Heart left ventricle (tissue), 16 donors: ENCODE measurements around the gene FABP7. TPM values are rescaled to one million over a fixed set of nuclear protein-coding genes. Genes with fewer than 3 reads are reported as not detected.
"Not testable (repeated sequence)": the region's sequence is repeated elsewhere in the genome, so short reads cannot be mapped to it uniquely, and the experiment has no call there.

Experiments used
- ATAC-seq, 4 donors: fragments of 200-7000 bp; cut with Tn5 transposase; one replicate each; pipeline ENCODE4 v1.9.1; 2020 to 2022; ENCODE audit warnings: moderate library complexity in 4 of 4, mild to moderate bottlenecking in 3 of 4, moderate number of reproducible peaks in 1 of 4
- DNase-seq, 5 donors: peaks; one replicate each; pipeline ENCODE4 v3.0.0-alpha.2; 2020
- H3K27ac ChIP-seq, 12 donors: fragments of 200-600 bp; sonication (generic) in 4 of 12; one replicate each; pipeline versions ENCODE4 v1.5.0 to v1.8.0; 2016 to 2022; ENCODE audit warnings: mild to moderate bottlenecking in 2 of 12
- H3K27me3 ChIP-seq, 9 donors: fragments of 200-600 bp; sonication (generic) in 2 of 9; one replicate each; pipeline versions ENCODE4 v1.5.1 to v1.8.0; 2016 to 2022; ENCODE audit warnings: mild to moderate bottlenecking in 3 of 9
- H3K36me3 ChIP-seq, 9 donors: fragments of 200-600 bp; sonication (generic) in 2 of 9; one replicate each; pipeline versions ENCODE4 v1.5.0 to v1.8.0; 2018 to 2022; ENCODE audit warnings: mild to moderate bottlenecking in 2 of 9
- H3K4me1 ChIP-seq, 12 donors: fragments of 200-600 bp; sonication (generic) in 4 of 12; one replicate each; pipeline versions ENCODE4 v1.5.0 to v1.8.0; 2016 to 2022; ENCODE audit warnings: mild to moderate bottlenecking in 3 of 12
- H3K4me3 ChIP-seq, 12 donors: fragments of 200-600 bp; sonication (generic) in 4 of 12; one replicate each; pipeline versions ENCODE4 v1.5.0 to v1.8.0; 2017 to 2022; ENCODE audit warnings: mild to moderate bottlenecking in 9 of 12, moderate library complexity in 4 of 12
- H3K9me3 ChIP-seq, 12 donors: fragments of 200-600 bp; sonication (generic) in 4 of 12; one replicate each; pipeline versions ENCODE4 v1.5.0 to v1.8.0; 2016 to 2022; ENCODE audit warnings: mild to moderate bottlenecking in 1 of 12
- POLR2A ChIP-seq, 2 donors: fragments of 450-650 bp; IDR thresholded peaks; one replicate each; pipeline ENCODE4 v1.6.1; 2017; ENCODE audit warnings: antibody characterized with exemption in 2 of 2, mild to moderate bottlenecking in 2 of 2, moderate library complexity in 2 of 2
- WGBS, 4 donors: extraction: QIAGEN DNeasy Blood & Tissue Kit in 2 of 4; methylation state at CpG; one replicate each; pipeline versions ENCODE4 v1.1.5 to v1.1.7; 2013 to 2018; 5-methylcytosine and 5-hydroxymethylcytosine counted together
- intact Hi-C, 10 donors: fragments of 100-400 bp; cut with DNase I; formaldehyde crosslinking; loops; one replicate each; pipeline versions ENCODE4 v1.11.1 to v1.14.2; 2022
- polyA plus RNA-seq, 2 donors: library from polyadenylated mRNA; stranded (reverse); fragments of 200-250 nt; gene quantifications; one replicate each; pipeline ENCODE4 v1.2.3, GENCODE V29; 2013
- total RNA-seq, 9 donors: library from RNA; depleted of rRNA in 2 of 9; stranded (reverse); fragments of >200 nt in 2 of 9; fragmentation: NEBNext Ultra II Directional in 3 of 9; extraction: Animal tissue kit (Norgen Biotek cat#: 25700) in 3 of 9; gene quantifications; one replicate each; pipeline versions ENCODE4 v1.1.0 to v1.2.4, GENCODE V29; 2016 to 2023
- TF ChIP-seq, protein P1 (sequence below), 12 donors: fragments of 200-600 bp; sonication (generic) in 4 of 12; IDR thresholded peaks; one replicate each; pipeline versions ENCODE4 v1.5.0 to v1.8.0; 2018 to 2022; ENCODE audit warnings: antibody characterized with exemption in 12 of 12, mild to moderate bottlenecking in 5 of 12
- donor health status: ischemic (EF 13 %, LVEDD 7.1; RV severe dilation, severe dysfunction).
- donor health status: healthy with polysubstance abuse.
- donor health status: DM: no; HTN: yes; CAD: no.
- donor health status: DM: no; HTN: no; CAD: no.
- donor health status: ischemic (EF 25% LVEDD 6.9; RV normal size, moderate dysfunction).
- donor health status: ischemic (EF 25% LVEDD 5.7; RV mildly dilated, moderate dysfunction).
- donor health status: healthy.
- donor health status: DM: yes; HTN: yes; CAD: no.
- donor health status: ischemic (EF 35%, LVEDD 5.7; RV mildly dilated, moderate dysfunction).
- donor health status: nonischemic (EF 11% LVEDD 7.7; RV severe dilation, severe dysfunction).
- donor health status: DM: yes; HTN: yes; CAD: no.
- donor health status: PGD.
- donor health status: ischemic (EF 29% LVEDD 5.4; RV normal size, mild dysfunction).
- donor health status: nonischemic (EF 23%, LVEDD 6.1; RV moderate dilation, normal function).

FABP7 gene
- total and polyA plus RNA-seq, 11 donors, result 0.17 to 0.61 TPM; not detected in 9

DNA sequence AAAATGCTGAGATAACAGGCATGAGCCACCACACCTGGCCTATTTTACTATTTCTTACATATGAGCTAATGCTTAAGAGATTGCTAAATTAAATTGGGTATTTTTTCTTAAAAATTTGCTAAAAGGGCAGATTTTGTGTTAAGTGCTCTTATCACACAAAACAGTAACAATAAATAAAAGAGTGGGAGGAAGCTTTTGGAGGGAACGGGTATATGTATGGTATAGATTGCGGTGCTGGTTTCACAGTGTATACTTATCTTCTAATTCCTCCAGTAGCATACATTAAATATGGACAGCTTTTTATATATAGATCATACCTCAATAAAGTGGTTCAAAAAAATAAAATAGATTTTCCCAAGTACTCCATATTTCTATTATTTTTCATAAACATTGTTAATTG is 39.4 kb upstream of the FABP7 start:
- DNase-seq, result no peak
- H3K27me3 ChIP-seq, result peaks cover 0 to 3% (median 0%) of the 10 kb centered on the region in 9 donors
- 91 to 94% (median 92%) methylated on average over 2 of the region's 2 CpGs for WGBS, 4 donors
- no peak overlapping the region for H3K27ac ChIP-seq
- no peaks in the 10 kb centered on the region for H3K4me1 ChIP-seq
- TF ChIP-seq, protein P1, sequence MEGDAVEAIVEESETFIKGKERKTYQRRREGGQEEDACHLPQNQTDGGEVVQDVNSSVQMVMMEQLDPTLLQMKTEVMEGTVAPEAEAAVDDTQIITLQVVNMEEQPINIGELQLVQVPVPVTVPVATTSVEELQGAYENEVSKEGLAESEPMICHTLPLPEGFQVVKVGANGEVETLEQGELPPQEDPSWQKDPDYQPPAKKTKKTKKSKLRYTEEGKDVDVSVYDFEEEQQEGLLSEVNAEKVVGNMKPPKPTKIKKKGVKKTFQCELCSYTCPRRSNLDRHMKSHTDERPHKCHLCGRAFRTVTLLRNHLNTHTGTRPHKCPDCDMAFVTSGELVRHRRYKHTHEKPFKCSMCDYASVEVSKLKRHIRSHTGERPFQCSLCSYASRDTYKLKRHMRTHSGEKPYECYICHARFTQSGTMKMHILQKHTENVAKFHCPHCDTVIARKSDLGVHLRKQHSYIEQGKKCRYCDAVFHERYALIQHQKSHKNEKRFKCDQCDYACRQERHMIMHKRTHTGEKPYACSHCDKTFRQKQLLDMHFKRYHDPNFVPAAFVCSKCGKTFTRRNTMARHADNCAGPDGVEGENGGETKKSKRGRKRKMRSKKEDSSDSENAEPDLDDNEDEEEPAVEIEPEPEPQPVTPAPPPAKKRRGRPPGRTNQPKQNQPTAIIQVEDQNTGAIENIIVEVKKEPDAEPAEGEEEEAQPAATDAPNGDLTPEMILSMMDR (IDR thresholded peaks at IDR 0.05), result no peak
- TF ChIP-seq POLR2A (IDR thresholded peaks at IDR 0.05), result no peak
- H3K4me3 ChIP-seq, result no peak overlapping the region
- no peaks in the 10 kb centered on the region for H3K36me3 ChIP-seq
- intact Hi-C loops, result no loop called here
- no peak for ATAC-seq
- no peaks in the 10 kb centered on the region for H3K9me3 ChIP-seq

DNA sequence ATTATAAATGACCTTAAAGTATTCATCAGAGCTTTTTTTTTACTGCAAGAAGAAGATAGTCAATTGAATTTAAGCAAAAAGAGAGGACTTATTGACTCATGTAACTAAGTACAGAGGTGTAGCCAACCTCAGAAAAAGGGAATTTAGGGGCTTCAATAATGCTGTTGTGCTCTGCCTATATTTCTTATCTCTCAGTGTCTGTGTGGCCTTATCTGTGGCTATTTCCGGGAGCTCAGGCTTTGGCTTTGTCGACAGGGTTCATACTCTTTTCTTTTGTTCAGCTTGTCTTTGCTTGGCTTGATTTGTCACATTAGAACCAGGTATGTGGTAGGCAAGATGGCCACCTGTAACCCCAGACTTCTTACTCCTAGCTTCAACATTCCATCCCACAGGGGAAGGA is 38.6 kb upstream of the FABP7 start:
- no peaks in the 10 kb centered on the region for H3K9me3 ChIP-seq
- ATAC-seq (no peak), DNase-seq (no peak)
- no peak overlapping the region for H3K27ac ChIP-seq
- TF ChIP-seq, protein P1 (IDR thresholded peaks at IDR 0.05), result no peak
- TF ChIP-seq POLR2A (IDR thresholded peaks at IDR 0.05), result no peak
- 11 to 28% (median 17%) methylated on average over 2 of the region's 2 CpGs for WGBS, 4 donors
- no peak overlapping the region for H3K4me3 ChIP-seq
- no peaks in the 10 kb centered on the region for H3K4me1 ChIP-seq
- peaks cover 0 to 3% (median 0%) of the 10 kb centered on the region in 9 donors for H3K27me3 ChIP-seq
- intact Hi-C loops, result no loop called here
- H3K36me3 ChIP-seq, result no peaks in the 10 kb centered on the region

DNA sequence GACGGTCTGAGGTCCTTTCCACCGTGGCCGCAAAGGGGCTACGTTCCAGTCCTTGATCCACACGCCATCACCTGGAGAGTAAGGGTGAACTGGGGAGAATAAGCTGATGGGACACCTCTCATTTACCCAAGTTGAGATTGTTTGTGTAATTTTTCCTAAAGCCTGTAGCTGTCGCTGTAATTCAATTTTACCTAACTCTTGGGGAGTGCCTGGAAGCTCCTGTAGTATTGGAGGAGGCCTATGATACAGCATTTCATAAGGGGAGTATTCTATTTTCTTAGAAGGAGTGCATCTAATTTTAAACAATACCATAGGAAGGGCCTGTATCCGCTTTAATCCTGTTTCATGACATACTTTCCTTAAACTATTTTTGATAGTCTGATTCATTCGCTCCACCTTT is 35.3 kb upstream of the FABP7 start:
- H3K4me3 ChIP-seq, intact Hi-C loops, DNase-seq, H3K27ac ChIP-seq, H3K36me3 ChIP-seq, ATAC-seq, H3K9me3 ChIP-seq, H3K4me1 ChIP-seq, H3K27me3 ChIP-seq: not testable (repeated sequence)
- 35 to 40% (median 36%) methylated on average over 8 of the region's 8 CpGs for WGBS, 4 donors
- TF ChIP-seq, protein P1 (IDR thresholded peaks at IDR 0.05), result peak in 11 of 12 donors; percentile 12 to 43 (median 27)

DNA sequence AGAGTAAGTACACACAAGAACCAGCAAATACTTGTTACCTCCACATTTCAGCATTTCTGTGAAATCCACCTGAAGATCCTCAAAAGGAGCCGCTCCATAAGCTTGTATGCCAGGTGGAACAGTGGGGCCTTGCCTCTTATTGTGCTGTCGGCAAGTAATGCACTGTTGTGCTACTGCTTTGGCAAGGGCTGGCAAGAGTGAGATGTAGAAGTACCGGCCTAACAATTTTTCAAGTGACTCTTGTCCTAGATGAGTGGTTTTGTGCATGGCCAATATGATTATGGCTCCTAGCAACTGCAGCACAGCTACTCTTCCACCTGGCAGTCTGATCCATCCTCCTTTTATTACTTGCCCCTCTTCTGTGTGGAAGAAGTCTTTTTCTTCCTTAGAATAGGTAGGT is 34.7 kb upstream of the FABP7 start:
- not testable (repeated sequence) for H3K27ac ChIP-seq, H3K27me3 ChIP-seq, H3K4me1 ChIP-seq, DNase-seq, H3K9me3 ChIP-seq, H3K4me3 ChIP-seq, ATAC-seq, H3K36me3 ChIP-seq
- intact Hi-C loops, result loop anchor here in 5 of 10 donors (5.0 kb wide), 1 partner anchor 92 kb away; no protein-coding TSS in a partner anchor
- WGBS, 4 donors, result 78 to 89% (median 84%) methylated on average over 3 of the region's 3 CpGs

DNA sequence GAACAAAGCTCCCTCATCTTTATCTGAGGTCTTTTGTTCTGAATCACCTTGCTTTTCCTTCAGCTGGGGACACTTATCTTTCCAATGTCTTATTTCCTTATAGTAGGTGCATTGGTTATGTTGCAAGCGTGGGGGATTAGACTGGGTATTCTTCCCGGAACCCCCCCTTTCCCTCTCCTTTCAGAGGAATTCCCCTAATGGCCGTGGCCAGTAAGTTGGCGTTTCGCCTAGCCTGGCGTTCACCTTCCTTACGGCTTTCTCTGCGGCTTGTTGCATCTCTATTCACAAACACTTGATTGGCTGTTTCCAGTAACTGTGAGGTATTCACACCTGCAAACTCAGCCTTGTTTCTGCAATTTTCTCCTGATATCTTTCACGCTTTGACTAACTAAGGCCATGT is 32.8 kb upstream of the FABP7 start:
- ATAC-seq, result no peak
- Histone ChIP-seq H3K27me3 (no peaks in the 10 kb centered on the region), H3K27ac (no peak overlapping the region), H3K4me1 (no peaks in the 10 kb centered on the region), H3K36me3 (no peaks in the 10 kb centered on the region), H3K9me3 (no peaks in the 10 kb centered on the region), H3K4me3 (no peak overlapping the region)
- WGBS, 4 donors, result 81 to 88% (median 85%) methylated on average over 9 of the region's 9 CpGs
- TF ChIP-seq, protein P1 (IDR thresholded peaks at IDR 0.05), result no peak
- intact Hi-C loops, result loop anchor here in 5 of 10 donors (5.0 kb wide), 1 partner anchor 91 kb away; no protein-coding TSS in a partner anchor
- no peak for DNase-seq
